ENCODE data around the gene XXYLT1.

DNA sequence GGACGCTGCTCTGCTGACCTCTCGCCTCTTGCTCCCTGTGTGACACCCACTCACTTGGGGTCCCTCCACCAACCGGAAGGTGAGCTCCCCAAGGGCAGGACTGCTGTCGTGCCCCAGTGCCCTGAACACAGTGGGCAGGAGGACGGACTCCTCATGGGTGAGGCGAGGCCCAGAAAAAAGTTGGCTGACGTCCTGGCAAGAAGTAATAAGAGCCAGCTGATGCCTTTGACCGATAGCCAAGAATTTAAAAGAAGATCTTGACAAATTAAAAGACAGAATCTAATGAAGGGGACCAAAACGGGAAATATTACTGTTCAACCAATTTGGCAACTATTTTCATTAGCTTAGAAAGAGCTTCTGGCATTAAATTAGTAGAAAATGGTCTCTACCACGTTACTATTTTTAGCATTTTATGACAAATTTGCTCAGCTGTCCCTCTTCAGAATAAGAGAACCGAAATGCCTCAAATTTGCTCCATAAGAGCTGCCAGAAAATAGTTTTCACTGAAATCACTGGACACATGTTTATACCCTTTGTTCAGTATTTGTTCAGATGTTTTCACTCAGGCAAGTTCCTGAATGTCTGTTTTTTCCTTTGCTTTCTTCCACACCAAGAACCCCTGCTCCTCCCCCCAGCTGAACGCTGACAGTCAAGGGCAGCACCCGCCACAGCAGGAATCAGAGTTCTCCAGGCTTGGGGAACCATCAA is 60.5 kb downstream of the XXYLT1 start:
- no peak for TF ChIP-seq POLR2A (IDR thresholded peaks at IDR 0.05)
- TF ChIP-seq, protein P1, sequence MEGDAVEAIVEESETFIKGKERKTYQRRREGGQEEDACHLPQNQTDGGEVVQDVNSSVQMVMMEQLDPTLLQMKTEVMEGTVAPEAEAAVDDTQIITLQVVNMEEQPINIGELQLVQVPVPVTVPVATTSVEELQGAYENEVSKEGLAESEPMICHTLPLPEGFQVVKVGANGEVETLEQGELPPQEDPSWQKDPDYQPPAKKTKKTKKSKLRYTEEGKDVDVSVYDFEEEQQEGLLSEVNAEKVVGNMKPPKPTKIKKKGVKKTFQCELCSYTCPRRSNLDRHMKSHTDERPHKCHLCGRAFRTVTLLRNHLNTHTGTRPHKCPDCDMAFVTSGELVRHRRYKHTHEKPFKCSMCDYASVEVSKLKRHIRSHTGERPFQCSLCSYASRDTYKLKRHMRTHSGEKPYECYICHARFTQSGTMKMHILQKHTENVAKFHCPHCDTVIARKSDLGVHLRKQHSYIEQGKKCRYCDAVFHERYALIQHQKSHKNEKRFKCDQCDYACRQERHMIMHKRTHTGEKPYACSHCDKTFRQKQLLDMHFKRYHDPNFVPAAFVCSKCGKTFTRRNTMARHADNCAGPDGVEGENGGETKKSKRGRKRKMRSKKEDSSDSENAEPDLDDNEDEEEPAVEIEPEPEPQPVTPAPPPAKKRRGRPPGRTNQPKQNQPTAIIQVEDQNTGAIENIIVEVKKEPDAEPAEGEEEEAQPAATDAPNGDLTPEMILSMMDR (IDR thresholded peaks at IDR 0.05), result no peak

All from vagina (tissue), 2 donors.